Measurements from ENCODE around the gene KAZN. TPM values are rescaled to one million over a fixed set of nuclear protein-coding genes. Genes with fewer than 3 reads are reported as not detected.

The KAZN gene
- polyA plus RNA-seq, 3 donors, result 2.6 to 13.7 (median 10.8) TPM

DNA sequence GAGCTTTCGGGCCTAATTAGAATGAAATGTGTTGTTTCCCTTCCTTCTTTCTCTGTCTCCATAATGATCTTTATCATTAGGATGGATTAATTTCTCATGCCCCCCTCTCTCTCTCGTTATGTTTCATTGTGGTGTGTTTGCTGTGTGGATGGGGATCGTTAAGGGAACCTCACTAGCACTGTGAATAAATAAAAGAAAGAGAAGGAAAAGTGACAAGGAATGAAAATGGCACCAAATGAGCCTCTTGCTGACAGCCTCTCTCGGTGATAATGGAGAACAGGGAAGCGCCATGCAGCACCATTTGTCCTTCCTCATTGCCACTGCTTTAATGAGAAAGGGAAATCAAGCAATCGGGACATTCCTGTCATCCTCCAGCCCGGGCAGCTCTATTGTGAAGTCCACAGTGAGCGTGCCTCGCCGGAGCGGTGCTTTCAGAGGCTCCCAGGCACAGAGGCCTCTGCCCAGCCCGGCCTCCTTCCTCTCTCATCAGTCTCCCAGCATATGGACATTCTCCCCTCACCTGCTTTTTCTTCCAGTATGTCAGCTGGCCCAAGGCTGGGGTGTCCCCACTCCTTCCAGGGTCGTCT, 289.4 kb downstream of the KAZN start:
- 80 to 88% (median 81%) methylated on average over 13 of the region's 13 CpGs for WGBS, 3 donors
- H3K27ac ChIP-seq (ENCODE audit: low read depth, low read length), result no peak overlapping the region

DNA sequence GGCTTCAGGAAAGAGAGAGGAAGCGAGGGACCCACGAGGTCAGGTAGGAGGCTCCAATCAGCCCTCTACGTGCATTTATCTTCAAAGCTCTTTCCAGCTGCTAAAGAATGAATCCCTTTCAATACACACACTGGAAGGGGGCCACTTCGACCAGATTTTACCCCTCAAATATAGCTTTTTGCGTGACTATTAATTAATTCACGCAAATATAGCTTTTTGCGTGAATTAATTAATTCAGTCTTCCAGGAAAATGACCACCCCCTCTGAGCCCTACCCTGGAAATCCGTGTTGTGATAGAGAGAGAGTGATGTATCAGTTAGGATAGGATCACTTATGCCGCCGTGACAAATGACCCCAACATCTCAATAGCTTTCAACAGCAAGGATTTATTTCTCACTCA, 289.9 kb downstream of the KAZN start:
- WGBS, 3 donors, result 86 to 89% (median 87%) methylated on average over 10 of the region's 10 CpGs
- no peak overlapping the region for H3K27ac ChIP-seq (ENCODE audit: low read depth, low read length)

DNA sequence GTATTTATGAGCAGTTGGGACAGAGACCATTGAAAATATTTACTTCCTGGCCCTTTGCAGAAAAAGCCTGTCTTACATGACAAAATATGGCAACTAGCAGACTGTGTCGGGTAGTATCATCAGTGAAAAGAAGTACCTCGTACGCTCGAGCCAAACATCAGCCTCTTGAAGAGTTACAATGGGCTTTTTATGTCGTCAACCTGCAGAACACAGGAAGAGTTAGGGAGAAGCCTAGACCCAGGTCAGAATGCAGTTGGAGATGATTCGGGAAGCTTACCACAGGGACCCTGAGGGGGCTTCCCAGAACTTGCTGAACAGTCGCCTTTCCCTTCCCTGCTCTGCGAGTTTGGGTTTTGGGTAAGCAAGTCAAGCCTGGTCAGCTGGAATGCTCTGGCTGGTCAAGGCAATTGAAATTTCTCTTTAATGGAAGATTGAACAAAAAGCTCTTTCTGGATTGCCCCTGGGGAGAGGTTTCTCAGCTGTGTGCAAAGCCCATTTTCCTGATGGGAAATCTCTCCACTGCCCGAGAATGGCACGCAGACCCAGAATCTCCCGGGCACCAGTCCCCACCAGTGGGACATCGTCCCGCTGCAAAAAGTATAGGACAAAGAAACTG, 291.4 kb downstream of the KAZN start:
- 79 to 87% (median 85%) methylated on average over 13 of the region's 13 CpGs for WGBS, 3 donors
- no peak overlapping the region for H3K27ac ChIP-seq (ENCODE audit: low read depth, low read length)

DNA sequence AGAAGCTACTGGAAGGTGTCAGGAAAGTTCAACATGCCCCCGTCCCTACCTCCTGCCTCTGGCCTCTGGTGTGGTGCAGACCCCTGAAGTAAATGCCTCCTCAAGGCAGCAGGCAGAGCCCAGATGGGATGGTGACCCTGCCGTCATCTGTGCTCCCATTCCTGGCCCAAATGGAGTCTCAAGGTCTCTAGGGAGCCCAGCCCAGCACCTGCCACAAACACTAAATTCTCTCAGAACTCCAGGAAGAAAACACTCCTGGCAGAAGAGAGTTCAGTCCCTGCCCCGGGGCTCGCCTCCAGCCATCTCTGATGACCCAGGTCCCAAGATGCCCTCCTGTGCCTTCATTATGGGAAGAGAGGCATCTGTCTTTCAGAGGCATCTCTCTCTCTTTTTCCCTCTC, 293.5 kb downstream of the KAZN start:
- H3K27ac ChIP-seq (ENCODE audit: low read depth, low read length), result no peak overlapping the region
- 60 to 90% (median 88%) methylated on average over 4 of the region's 4 CpGs for WGBS, 3 donors

DNA sequence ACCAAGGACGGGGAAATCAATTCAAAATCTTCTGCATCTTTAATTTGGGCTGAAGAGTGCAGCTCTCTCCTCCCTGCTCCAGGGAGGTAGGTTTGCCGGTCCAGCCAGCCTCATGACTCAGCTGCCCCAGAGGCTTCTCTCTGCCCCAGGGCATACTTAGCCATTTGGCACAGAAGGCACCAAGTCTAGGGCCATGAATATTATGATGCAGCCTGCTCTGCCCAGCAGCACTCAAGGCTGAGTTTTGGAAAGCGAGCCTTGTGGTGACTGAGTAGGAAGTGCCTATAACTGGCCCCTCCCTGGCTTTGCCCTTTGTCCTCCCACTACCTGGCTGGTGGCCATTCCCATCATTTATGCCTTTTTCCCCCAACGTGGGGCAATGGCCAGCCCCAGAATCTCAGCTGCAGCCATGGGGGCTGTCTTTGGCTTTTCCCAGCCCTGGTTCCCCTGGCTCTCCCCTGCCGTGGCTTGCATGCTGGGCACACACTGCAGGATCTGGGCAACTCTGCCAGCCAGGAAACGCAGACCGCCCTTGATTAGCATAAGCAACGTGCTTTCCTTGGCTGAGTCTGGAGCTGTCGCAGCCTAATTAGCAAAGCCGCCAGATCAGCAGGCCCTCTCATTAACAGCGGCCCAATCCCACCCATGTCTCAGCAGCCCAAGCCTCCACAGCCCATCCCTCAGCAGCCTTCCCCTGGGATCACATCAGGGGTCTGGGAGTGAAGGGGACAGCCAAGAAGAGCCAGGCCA, 296.5 kb downstream of the KAZN start:
- H3K27ac ChIP-seq (ENCODE audit: low read depth, low read length), result no peak overlapping the region
- WGBS, 3 donors, result 48 to 57% (median 53%) methylated on average over 11 of the region's 11 CpGs

DNA sequence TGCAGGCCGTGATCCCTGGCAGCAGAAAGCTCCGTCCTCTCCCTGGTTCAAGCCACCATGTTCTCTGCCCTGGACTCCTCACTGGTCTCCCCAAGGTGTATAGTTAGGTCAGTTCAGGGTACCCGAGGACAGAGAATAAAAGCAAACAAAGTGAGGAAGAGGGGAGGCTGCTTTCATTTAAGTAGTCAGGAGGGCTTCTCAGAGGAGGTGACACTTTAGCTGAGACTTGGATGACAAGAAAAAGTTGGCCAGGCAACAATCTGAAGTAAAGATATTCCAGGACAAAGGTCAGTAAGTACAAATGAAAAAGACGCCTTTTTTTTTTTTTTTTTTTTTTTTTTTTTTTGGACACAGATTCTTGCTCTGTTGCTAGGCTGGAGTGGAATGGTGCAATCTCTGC, 297.2 kb downstream of the KAZN start:
- 60 to 90% (median 83%) methylated on average over 4 of the region's 4 CpGs for WGBS, 3 donors
- H3K27ac ChIP-seq (ENCODE audit: low read depth, low read length), result no peak overlapping the region

DNA sequence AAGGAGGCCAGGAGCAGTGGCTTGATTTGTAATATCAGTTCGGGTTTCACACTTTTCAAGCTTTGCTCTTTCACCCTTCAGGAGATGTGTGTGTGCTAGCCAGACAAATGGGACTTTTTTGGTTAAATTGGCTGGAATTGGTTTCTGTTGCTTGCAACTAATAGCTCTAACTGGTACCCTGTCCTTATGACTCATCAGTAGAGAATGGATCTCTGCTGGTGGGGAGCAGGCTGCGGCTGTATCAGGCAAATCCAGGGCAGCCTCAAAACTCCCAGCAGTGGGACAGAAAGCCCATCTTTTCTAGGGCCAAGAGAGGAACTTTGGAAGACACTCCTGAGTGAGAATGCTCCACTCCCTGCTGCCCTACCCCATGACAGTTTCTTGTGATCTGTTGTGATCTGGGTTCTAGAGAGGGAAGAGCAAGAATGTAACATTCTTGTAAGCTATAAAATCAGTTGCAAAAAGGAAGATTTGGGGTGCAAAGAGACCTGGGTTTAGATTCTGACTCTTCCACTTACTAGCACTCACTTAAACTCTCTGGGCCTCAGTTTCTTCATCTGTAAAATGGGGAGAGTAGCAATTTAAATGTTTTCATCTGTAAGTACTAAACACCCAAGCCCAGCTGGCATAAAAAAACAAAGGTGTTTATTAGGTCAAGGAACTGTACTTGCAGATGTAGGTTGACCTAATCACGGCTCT, 298.0 kb downstream of the KAZN start:
- WGBS, 3 donors, result 87 to 93% (median 92%) methylated on average over 3 of the region's 3 CpGs
- no peak overlapping the region for H3K27ac ChIP-seq (ENCODE audit: low read depth, low read length)

DNA sequence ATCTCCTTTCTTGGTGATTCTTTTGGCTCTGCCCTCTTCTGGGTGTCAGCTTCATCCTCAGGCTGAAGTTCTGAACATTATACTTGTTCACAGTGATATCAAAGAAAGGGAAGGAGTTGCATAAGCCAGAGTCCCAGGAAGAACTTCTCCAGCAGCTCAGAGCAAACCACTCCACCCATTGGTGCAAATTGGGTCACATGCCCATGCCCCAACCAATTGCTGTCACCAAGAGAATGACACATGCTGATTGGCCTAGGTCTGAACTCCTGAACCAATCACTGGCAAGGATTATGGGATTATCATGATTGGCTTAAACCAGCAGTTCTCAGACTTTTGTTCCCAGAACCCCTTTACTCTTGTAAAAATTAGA, 298.6 kb downstream of the KAZN start:
- no peak overlapping the region for H3K27ac ChIP-seq (ENCODE audit: low read depth, low read length)

DNA sequence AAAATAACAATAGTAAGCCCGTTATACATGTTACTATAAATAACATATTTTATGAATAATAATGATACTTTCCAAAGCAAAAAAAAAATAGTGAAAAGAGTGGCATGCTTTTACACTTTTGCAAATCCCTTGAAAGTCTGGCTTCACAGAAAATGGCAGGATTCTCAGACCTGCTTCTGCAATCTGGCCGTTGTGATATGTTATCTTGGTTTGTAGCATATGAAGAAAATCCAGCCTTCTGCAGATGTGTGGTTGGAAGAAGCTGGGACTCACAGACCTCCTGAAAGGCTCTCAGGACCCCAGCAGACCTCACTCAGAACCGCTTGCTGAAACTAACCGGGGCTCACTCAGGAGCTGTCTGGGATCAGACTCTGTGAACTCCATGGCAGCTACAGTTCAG, 299.1 kb downstream of the KAZN start:
- WGBS, 3 donors, result 69 to 80% (median 78%) methylated on average over 4 of the region's 4 CpGs
- H3K27ac ChIP-seq (ENCODE audit: low read depth, low read length), result no peak overlapping the region

DNA sequence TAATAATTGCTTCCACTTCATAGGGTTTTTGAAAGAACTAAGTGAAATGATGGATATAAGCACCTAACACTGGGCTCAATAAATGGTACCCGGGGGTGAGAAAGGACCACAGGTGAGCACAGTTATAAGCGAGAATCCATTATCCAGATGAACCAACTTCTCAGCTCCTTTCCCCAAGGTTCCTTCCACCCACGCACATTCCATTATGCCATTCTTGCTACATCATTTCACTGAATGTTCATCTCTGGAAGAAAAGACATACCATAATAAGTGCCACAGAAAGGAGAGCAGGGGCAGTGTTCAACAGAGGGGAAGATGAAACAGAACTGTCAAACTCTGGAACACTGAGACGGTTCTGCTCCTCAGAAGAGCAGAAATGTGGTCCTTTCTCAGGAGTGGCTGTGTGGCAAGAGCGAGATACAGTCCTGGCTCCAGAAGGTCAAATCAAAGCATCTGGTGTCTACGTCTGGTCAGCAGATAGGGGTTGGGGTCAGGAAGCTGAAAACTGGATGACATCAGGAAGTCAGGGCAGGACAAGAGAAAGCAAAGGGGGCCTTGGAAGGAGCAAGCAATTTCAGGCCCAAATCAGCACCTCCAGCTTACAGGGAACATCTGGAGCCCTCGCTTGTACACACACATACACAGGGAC, 299.6 kb downstream of the KAZN start:
- WGBS, 3 donors, result 90 to 94% (median 92%) methylated on average over 7 of the region's 7 CpGs
- H3K27ac ChIP-seq (ENCODE audit: low read depth, low read length), result no peak overlapping the region

DNA sequence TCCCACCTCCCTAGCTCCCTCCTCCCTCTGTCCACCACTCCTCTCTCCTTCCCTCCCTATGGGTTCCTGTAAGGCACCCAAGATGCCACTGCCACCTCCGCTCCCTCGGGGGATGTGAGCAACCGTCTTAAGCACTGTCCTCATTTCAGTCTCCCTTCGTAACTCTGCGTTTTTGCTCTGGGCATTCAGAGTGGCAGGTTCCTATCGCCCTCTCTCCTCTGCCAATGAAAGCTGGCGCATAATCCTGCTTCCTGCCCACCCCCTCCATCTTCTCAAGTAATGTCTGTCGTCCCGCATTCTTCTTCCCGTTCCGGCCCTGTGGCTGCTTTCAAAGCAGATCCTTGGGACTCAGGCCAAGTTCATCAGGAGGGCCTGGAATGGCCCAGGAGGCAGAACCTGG, 301.2 kb downstream of the KAZN start:
- H3K27ac ChIP-seq (ENCODE audit: low read depth, low read length), result no peak overlapping the region
- WGBS, 3 donors, result 66 to 74% (median 72%) methylated on average over 11 of the region's 11 CpGs

DNA sequence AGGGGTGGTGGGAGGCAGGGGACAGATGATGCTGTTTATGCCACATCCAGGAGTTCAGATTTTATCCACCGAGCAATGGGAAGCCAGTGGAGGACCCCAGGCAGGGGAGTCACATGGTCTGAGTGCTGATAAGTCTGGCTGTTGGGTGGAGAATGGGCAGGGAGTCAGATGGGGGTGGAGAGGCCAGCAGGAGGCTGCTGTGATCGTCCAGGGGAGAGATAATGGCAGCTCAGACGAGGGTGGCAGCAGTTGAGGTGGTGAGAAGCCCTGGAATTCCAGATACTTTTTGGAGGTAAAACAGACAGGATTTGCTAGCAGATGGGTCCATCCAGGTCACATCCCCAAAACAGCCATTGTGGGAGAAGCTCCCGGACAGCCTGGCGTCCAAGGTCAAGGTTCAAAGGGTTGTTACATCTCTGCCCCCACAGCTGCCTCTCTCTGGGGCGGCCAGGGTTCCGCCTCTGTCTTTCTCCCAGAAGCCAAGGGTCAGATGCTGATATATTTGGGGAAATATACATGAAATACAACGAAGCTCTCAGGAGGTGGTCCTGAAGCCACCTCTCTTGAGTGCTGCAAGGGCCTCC, 303.0 kb downstream of the KAZN start:
- 64 to 74% (median 67%) methylated on average over 7 to 8 of the region's 8 CpGs for WGBS, 3 donors
- no peak overlapping the region for H3K27ac ChIP-seq (ENCODE audit: low read depth, low read length)

DNA sequence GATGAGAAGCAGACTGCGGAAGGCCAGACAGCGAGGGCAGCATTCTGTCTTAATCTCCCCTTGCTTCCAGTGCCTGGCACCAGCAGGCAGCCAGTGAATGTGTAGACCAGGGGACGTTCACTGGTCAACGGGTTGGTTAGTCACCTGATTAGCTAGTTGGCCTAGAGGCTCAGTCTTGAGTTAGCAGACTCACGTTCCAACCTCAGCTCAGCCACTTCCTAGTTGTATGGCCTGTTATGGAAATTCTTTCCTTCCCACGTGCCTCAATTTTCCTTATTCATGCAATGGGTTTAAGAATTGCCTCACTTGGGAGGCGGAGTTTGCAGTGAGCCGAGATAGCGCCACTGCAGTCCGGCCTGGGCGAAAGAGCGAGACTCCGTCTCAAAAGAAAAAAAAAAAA, 305.4 kb downstream of the KAZN start:
- no peak overlapping the region for H3K27ac ChIP-seq (ENCODE audit: low read depth, low read length)
- 93 to 94% (median 93%) methylated on average over 13 of the region's 13 CpGs for WGBS, 3 donors

DNA sequence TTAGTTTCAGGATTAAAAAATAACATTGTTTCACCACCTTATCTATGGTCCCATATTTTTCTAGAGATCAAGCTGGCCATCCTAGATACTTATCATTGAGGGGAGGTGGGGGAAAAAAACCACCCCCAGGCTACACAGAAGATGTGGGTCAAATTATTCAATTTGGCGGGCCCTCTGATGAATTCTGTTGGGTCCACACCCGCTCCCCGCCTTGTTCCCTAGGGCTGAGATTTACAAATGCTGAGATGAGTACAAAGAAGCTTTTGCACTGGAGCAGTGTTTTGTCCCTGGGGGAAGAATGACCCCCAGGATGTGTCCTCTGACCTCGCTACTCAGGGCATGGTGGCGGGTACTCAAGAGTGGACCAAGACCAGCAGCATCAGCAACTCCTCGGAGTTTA, 308.2 kb downstream of the KAZN start:
- 94 to 99% (median 96%) methylated on average over 6 of the region's 6 CpGs for WGBS, 3 donors
- no peak overlapping the region for H3K27ac ChIP-seq (ENCODE audit: low read depth, low read length)

DNA sequence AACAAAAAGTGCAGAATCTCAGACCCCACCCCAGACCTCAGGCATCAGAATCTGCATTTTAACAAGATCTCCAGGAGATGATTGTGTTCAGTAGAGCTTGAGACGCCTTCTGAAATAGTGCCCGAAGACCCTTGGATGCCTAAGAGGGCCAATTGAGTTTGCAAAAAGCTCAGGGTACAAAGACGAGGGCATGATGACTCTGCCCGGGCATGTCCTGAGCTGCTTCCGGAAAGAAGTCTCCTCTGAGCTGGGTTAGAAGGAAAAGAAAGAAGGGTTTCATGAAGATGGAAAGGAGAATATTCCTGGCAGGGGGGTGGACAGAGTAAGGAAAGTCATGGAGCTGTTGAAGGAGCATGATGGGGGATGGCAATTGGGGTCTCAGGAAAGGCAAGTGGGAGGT, 308.9 kb downstream of the KAZN start:
- no peak overlapping the region for H3K27ac ChIP-seq (ENCODE audit: low read depth, low read length)
- 93 to 95% (median 94%) methylated on average over 5 of the region's 5 CpGs for WGBS, 3 donors

DNA sequence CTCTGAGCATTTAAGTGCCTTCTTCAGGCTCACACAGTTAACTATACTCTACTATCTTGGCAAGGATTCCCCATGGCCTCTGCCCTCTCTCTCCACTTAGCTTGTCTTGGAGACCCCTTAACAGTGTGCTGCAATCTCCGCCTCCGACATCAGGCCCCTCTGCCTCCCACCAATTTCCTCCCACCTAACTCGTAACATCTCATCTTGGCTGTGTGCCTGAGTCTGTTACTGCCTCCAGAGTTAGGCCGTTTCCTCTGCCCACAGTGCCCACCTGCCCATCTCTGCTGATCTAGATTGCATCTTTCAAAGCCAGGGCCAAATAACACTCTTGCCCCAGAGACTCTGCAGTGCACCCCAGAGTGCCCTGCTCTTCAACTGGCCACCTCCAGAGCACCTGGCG, 310.8 kb downstream of the KAZN start:
- no peak overlapping the region for H3K27ac ChIP-seq (ENCODE audit: low read depth, low read length)
- 82 to 89% (median 86%) methylated on average over 5 of the region's 5 CpGs for WGBS, 3 donors

DNA sequence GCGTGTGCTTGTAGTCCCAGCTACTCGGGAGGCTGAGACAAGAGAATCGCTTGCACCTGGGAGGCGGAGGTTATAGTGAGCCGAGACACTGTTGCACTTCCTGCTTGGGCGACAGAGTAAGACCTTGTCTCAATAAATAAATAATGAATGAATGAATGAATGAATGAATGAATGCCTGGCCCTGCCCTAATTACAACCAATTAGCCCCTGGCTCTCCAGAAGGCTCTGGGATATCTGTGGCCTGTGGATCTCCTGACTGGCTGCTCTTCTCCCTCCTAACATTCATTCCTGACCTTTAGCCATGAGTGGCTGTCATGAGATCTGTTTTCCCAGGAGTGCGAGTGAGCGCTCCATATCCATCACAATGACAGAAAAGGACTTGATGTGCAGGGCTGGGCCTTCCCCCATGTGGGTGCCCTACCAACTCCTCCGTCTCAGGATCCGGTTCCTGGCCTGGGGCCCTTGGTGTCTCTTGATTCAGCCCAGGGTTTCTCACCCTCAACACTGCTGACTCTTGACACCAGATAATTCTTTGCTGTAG, 311.5 kb downstream of the KAZN start:
- 86 to 96% (median 86%) methylated on average over 10 of the region's 10 CpGs for WGBS, 3 donors
- H3K27ac ChIP-seq (ENCODE audit: low read depth, low read length), result no peak overlapping the region

DNA sequence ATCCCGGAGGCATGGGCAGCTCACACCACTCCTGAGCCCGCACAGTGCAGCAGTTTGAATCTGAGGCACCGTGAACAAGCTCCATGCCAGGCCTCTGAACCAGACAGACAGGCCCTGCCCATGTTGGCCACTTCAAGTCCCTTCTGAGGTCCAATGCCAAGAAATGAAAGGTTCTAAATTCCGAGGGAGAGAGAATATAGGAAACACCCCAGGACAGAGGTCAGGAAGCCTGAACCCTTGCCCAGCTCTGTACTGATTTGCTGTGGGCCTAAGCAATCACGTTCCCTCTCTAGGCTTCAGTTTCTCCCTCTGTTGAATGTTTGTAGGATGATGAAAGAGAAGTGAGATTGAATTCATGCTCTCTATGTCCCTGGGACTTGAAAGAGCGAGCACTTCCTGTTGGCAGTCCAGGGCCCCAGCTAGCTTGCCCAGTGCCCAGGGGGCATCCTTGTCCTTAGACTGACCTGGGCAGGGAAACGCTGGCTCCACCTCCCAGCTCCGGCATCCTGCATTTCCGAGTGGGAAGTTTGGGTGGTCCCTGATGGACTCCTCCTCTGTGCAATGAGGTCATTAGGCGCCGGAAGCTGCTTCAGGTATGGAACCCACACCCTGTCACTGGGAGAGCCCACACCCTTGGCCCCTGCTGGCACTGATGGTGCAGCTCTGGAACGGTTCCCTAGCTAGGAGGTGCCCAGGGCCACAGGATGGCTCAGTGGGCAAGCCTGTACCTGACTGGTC, 312.7 kb downstream of the KAZN start:
- H3K27ac ChIP-seq (ENCODE audit: low read depth, low read length), result no peak overlapping the region
- WGBS, 3 donors, result 53 to 74% (median 62%) methylated on average over 12 of the region's 12 CpGs
